ENCODE results near the gene TDRD7.

The TDRD7 gene

GRCh38 chr9:97531888-97532376, 120.0 kb downstream of the TDRD7 start:
- DNase-seq, result peak; percentile 44

GRCh38 chr9:97534185-97534584, 122.3 kb downstream of the TDRD7 start:
- no peak for DNase-seq

DNA sequence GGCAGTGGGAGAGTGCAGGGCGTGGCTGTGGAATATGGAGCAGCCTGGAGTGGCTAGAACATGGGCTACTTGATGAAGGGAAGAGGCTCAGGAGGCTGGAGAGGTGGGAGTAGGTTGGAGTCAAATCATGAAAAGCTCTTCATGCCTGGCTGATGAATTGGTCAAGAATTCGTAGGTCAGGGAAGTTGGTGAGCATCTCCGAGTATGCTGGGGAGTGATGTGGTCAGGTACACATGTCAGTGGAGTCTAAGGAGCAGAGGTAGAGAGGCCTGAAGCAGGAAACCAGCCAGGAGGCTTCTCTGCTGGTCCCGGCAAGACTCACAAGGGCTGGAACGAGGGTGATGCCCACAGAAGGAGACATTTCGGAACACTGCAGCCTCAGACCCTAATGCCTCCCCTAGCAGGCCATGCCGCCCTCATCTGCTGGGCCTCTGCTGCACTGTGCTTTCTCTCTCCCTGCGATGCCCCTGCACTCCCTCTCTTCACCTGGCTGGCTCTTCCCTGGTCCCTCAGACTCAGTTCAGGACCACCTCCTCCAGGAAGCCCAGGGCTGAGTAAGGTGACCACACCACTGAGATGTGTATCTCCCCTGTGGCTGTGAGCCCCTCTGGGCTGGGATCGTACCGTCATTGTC, 123.2 kb downstream of the TDRD7 start:
- DNase-seq, result peak; percentile 19

DNA sequence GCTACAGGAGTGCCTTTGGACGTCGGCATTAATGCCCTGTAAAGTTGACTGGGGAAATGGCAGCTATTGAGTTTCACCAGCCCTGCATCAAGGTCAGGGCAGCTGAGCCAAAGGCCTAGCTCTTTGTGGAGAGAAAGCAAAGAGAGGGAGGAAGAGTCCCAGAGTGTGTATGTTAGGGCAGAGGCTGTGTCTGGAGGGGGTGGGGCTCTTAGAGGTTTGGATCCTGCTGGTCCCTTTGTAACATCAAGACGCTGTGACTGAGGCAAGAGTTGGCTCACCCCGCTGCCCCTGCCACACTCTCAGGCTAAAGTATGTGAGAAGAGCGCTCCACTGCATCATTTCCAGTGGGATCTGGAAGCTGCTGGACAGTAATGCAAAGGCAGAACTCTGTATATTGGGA, 123.9 kb downstream of the TDRD7 start:
- no peak for DNase-seq

- no peak for DNase-seq
Observed at GRCh38 chr9:97536480-97536879, 124.6 kb downstream of the TDRD7 start.

DNA sequence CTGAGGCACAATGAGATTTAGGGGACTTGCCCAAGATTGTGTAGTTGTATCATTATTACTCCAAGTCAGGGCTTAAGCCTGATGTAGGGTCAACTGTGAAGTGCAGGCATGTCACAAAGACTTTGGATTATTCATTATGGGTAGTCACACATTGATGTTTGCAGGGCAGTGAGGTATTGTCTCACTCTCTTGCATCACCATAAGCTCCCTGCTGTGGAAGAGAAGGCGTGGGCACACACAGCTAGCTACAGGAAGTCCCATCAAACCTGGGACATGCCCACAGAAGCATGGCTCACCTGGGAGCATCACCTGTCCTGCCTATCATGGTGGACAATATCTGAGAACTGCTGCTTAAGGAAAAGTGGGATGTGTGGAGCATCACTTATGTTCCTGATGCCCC, 131.7 kb downstream of the TDRD7 start:
- no peak for DNase-seq

DNA sequence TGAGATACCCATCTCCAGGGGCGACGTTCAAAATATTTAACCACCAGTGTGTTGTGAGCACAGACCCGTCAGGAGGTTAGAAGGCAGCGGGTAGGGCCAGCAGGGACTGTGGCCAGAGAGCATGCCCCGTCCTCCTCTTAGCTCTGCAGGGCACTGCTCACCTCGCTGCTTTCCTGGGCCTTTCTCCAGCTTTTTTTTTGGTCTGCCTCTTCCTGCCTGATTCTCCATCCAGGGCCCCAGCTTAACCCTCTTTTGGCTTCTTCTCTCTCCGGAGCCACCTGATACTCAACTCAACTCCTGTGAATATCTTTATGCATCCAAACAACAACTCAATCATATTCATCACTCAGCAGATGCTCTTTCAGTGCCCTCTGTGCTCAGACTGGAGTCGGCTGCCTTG, 133.6 kb downstream of the TDRD7 start:
- no peak for DNase-seq

Data from activated effector memory CD4-positive, alpha-beta T cell treated with anti-CD3 and anti-CD28 coated beads, Interleukin-2, amount 50 U/mL, for 16 hours (primary cell).